Central memory CD8-positive, alpha-beta T cell (primary cell): ENCODE measurements around the gene RGS3.
"Not testable (repeated sequence)": the region's sequence is repeated elsewhere in the genome, so short reads cannot be mapped to it uniquely, and the experiment has no call there.

Experiments
- ATAC-seq: fragments of 150-1000 bp; cut with Tn5 transposase; replicated peaks from 2 replicates; pipeline ENCODE4 v1.10.0; 2022; ENCODE audit warnings: mild to moderate bottlenecking, moderate FRiP score, moderate number of reproducible peaks; ENCODE audit not compliant: poor library complexity, severe bottlenecking; ENCODE audit errors: extremely low read depth
- DNase-seq, 2 donors: peaks; one replicate each; pipeline ENCODE4 v3.0.0; 2021; ENCODE audit warnings: low spot score in 2 of 2
- H3K27ac Mint-ChIP-seq: one replicate; pipeline ENCODE4 v1.8.0; 2022; ENCODE audit warnings: low read depth, mild to moderate bottlenecking, moderate library complexity, mixed read lengths
- H3K27me3 Mint-ChIP-seq: one replicate; pipeline ENCODE4 v1.8.0; 2022; ENCODE audit warnings: mixed read lengths
- H3K36me3 Mint-ChIP-seq: one replicate; pipeline ENCODE4 v1.8.0; 2022; ENCODE audit warnings: mild to moderate bottlenecking, moderate library complexity, mixed read lengths; ENCODE audit not compliant: insufficient read depth
- H3K4me1 Mint-ChIP-seq: one replicate; pipeline ENCODE4 v1.8.0; 2022; ENCODE audit warnings: mixed read lengths
- H3K4me3 Mint-ChIP-seq: one replicate; pipeline ENCODE4 v1.8.0; 2022; ENCODE audit warnings: mild to moderate bottlenecking, moderate library complexity, mixed read lengths
- H3K9me3 Mint-ChIP-seq: one replicate; pipeline ENCODE4 v1.8.0; 2022; ENCODE audit warnings: mixed read lengths

RGS3 gene

DNA sequence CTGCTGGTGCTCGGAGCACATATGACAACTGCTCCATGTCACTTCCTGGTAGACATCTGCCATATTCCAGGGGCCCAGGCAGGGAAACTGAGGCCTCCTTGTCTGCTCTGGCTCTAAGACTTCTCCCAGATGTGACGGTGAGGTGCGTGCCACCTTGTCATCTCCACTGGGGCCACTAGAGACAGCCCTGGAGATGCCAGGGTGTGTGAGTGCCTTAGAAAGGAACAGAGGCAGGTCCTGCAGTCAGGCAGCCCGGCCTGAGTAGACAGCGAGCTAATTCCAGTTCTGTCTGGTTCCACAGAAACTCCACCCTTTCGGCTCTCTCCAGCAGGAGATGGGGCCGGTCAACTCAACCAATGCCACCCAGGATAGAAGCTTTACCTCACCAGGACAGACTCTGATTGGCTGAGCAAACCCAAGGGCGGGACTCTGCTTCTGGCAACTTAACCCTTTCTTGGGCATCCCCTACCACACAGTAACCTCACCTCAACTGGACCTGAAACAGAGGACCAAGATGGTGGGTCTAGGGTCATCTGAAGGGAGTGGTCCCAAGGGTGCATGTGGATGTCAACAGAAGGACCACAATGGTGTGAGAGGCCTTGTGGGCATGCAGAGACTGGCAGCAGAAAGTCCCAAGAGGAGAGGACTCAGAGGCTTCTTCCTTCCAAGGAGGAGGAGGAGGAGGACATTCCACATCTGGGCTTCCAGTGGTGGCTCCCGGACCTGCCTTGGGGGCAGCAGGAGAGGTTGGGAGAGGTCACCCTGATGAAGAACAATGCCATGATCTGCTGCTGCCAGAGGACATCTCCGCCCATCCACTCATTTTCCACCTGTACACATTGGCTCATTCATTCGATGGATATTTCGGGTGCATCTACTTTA lies 77.7 kb downstream of the RGS3 start:
- Mint-ChIP-seq H3K27me3 (no peaks in the 10 kb centered on the region), H3K9me3 (no peaks in the 10 kb centered on the region), H3K4me1 (peaks cover 85% of the 10 kb centered on the region), H3K4me3 (no peak overlapping the region), H3K36me3 (peaks cover 36% of the 10 kb centered on the region), H3K27ac (peak overlapping the region; percentile 69)
- ATAC-seq, result no peak
- DNase-seq, result no peak

DNA sequence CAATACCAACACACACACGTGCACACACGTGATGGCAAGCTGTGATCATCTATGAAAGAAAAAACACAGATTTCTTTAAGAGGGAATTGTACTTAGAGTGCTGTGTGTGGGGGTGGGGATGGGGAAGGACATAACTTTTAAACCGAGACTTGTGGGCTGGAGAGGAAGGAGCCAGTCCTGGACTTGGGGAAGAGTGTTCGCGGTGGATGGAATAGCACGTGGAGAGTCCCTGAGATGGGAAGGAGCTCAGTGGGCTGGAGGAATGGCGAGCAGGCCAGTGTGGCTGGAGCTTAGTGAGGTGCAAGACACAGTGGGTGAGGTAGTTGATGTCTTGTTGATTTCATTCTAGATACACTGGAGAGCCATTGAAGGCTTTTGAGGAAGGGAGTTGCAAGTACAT lies 78.5 kb downstream of the RGS3 start:
- ATAC-seq, result no peak
- Mint-ChIP-seq H3K27ac (peak overlapping the region; percentile 69), H3K27me3 (no peaks in the 10 kb centered on the region), H3K9me3 (no peaks in the 10 kb centered on the region), H3K36me3 (peaks cover 36% of the 10 kb centered on the region), H3K4me1 (peaks cover 85% of the 10 kb centered on the region), H3K4me3 (no peak overlapping the region)
- no peak for DNase-seq

DNA sequence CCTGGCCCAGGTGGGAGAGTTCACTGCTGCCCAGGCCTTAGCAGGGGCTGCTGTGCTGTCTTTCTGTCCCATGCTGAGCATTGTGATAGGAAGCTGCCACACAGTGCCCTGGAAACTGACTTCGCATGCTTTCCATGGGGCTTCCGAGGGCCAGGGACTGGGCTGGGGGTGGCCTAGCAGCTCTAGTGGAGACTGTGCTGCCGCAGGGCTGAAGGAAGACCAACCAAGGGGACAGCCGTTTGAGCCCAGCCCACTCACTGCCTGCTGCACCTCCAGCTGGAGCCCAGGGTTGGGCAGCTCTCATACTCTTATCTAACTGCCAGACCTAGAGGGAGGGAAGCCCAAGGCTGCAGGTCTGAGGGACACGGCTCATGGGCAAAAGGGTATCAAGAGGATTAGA lies 79.2 kb downstream of the RGS3 start:
- no peak overlapping the region for H3K4me3 Mint-ChIP-seq
- ATAC-seq, result no peak

GRCh38 chr9:113543296-113543981 lies 79.9 kb downstream of the RGS3 start:
- DNase-seq, result no peak
- Mint-ChIP-seq H3K4me3 (no peak overlapping the region), H3K36me3 (peaks cover 33% of the 10 kb centered on the region), H3K9me3 (no peaks in the 10 kb centered on the region), H3K27ac (peak overlapping the region; percentile 72), H3K27me3 (no peaks in the 10 kb centered on the region), H3K4me1 (peaks cover 91% of the 10 kb centered on the region)
- ATAC-seq, result no peak

More for the DNA sequence above, 79.2 kb downstream of the RGS3 start:
- H3K27ac Mint-ChIP-seq, result peak overlapping the region; percentile 72
- peaks cover 34% of the 10 kb centered on the region for H3K36me3 Mint-ChIP-seq
- peaks cover 85% of the 10 kb centered on the region for H3K4me1 Mint-ChIP-seq
- DNase-seq, result no peak
- no peaks in the 10 kb centered on the region for H3K27me3 Mint-ChIP-seq
- H3K9me3 Mint-ChIP-seq, result no peaks in the 10 kb centered on the region

- peaks cover 31% of the 10 kb centered on the region for H3K36me3 Mint-ChIP-seq
- no peak for ATAC-seq
- H3K27me3 Mint-ChIP-seq, result no peaks in the 10 kb centered on the region
- no peak overlapping the region for H3K4me3 Mint-ChIP-seq
- H3K27ac Mint-ChIP-seq, result no peak overlapping the region
- H3K4me1 Mint-ChIP-seq, result peaks cover 91% of the 10 kb centered on the region
- no peak for DNase-seq
- H3K9me3 Mint-ChIP-seq, result no peaks in the 10 kb centered on the region
Observed at GRCh38 chr9:113543982-113544303, 80.4 kb downstream of the RGS3 start.

- ATAC-seq (no peak), DNase-seq (no peak)
- Mint-ChIP-seq H3K36me3 (peaks cover 30% of the 10 kb centered on the region), H3K27ac (peak overlapping the region; percentile 78), H3K4me3 (no peak overlapping the region), H3K27me3 (no peaks in the 10 kb centered on the region), H3K4me1 (peaks cover 90% of the 10 kb centered on the region), H3K9me3 (no peaks in the 10 kb centered on the region)
Observed at GRCh38 chr9:113545068-113545467, 81.5 kb downstream of the RGS3 start.

DNA sequence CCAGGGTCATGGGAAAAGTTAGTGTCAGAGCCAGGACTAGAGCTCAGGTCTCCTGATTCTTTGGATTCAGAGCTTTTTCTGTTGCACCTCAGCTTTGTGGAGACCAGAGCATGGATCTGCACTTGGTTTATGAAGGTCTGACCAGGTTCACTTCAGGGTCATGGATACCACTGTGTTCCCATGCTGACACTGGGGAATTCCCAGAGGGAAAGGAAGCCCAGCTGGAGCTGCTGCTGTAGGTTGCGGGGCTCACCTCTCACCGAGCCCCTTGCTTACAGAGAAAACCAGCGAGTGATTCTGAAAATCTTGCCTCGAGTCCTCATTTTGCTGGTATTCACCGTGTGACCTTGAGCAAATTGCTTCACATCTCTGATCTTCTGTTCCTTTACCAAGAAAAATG lies 83.0 kb downstream of the RGS3 start:
- Mint-ChIP-seq H3K36me3 (peaks cover 26% of the 10 kb centered on the region), H3K9me3 (no peaks in the 10 kb centered on the region), H3K4me3 (no peak overlapping the region), H3K27me3 (no peaks in the 10 kb centered on the region), H3K4me1 (peaks cover 79% of the 10 kb centered on the region), H3K27ac (peak overlapping the region; percentile 78)
- no peak for DNase-seq
- ATAC-seq, result no peak

DNA sequence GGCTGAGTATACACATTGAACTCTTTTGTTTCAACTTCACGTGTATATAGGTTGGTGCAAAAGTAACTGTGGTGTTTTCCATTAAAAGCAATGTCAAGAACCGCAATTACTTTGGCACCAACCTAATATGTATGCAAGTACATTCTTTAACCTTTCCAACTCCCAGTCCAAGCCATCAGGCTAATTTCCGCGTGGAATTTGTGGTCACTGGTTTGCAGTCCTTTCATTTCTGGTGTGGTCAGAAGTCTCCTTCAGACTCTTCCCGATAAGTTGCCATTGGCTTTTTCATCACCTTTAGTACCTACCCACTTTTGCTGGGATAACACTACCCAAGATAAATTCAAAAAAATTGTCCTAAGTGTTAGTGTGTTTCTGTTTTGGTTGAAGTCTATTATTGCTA lies 84.0 kb downstream of the RGS3 start:
- peak overlapping the region; percentile 78 for H3K27ac Mint-ChIP-seq
- H3K36me3 Mint-ChIP-seq, result peaks cover 24% of the 10 kb centered on the region
- peaks cover 70% of the 10 kb centered on the region for H3K4me1 Mint-ChIP-seq
- DNase-seq, result no peak
- H3K9me3 Mint-ChIP-seq, result no peaks in the 10 kb centered on the region
- no peaks in the 10 kb centered on the region for H3K27me3 Mint-ChIP-seq
- no peak for ATAC-seq
- peak overlapping the region; percentile 15 for H3K4me3 Mint-ChIP-seq

DNA sequence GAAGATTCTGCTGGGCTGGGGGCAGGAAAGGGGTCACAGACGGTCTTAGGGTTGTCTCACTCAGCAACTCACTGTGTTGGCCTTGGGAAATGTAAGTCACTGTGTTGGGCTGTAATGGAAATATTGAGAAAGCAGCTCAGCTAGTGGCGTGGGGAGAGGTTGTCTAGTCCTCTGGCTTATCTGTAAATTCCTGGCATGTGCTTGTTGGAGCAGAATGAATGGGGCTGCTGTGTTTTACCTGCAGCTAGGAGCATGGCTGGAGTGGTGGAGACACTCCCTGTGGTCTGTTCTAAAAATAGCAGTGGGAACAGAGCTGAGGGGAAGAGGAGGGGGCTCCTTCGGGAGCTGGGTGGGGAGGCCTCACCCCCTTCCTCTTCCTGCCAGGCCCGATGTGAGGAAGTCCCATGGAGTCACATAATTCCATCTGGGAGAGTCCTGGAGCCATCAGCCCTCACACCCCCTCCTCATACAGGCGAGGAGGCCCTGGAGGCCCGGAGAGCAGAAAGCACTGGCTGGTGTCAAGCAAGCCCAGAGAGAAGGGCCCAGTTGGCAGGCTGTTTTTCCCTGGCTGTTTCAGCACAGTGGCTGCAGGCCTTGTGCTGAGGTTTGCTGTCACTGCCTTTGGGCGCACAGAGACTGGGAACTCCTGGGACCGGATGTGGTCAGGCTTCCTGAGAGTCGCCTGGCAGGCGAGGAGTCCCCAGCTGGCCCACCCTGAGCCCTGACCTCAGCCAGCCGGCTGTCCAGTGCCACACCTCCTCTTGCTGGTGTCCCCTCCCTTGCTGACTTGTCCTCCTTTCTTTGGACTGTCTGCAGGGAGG lies 84.9 kb downstream of the RGS3 start:
- H3K4me1 Mint-ChIP-seq, result peaks cover 60% of the 10 kb centered on the region
- no peaks in the 10 kb centered on the region for H3K9me3 Mint-ChIP-seq
- peak overlapping the region; percentile 78 for H3K27ac Mint-ChIP-seq
- peak overlapping the region; percentile 15 for H3K4me3 Mint-ChIP-seq
- peaks cover 20% of the 10 kb centered on the region for H3K36me3 Mint-ChIP-seq
- ATAC-seq (no peak), DNase-seq (no peak)
- H3K27me3 Mint-ChIP-seq, result no peaks in the 10 kb centered on the region

- Mint-ChIP-seq H3K27ac (peak overlapping the region; percentile 62), H3K4me1 (peaks cover 56% of the 10 kb centered on the region), H3K36me3 (peaks cover 15% of the 10 kb centered on the region)
- not testable (repeated sequence) for H3K9me3 Mint-ChIP-seq, H3K4me3 Mint-ChIP-seq, ATAC-seq, H3K27me3 Mint-ChIP-seq, DNase-seq
Observed at GRCh38 chr9:113549892-113550291, 86.4 kb downstream of the RGS3 start.

GRCh38 chr9:113556877-113557593 lies 93.5 kb downstream of the RGS3 start:
- Mint-ChIP-seq H3K27ac (peak overlapping the region; percentile 84), H3K36me3 (peaks cover 8% of the 10 kb centered on the region), H3K27me3 (no peaks in the 10 kb centered on the region), H3K9me3 (no peaks in the 10 kb centered on the region), H3K4me3 (no peak overlapping the region), H3K4me1 (peaks cover 57% of the 10 kb centered on the region)
- ATAC-seq (no peak), DNase-seq (no peak)
